Loucy (cell line): ENCODE results near the gene GPR61.

ENCODE experiments used
- H2AFZ ChIP-seq: fragments of 200-600 bp; sonication (generic); 2 replicates; pipeline ENCODE4 v1.6.0; 2016; ENCODE audit warnings: antibody characterized with exemption, mild to moderate bottlenecking, low read length, moderate library complexity
- H3F3A ChIP-seq: fragments of 200-600 bp; 2 replicates; pipeline ENCODE4 v1.6.0; 2016; ENCODE audit warnings: antibody characterized with exemption, low read depth, mild to moderate bottlenecking
- H3K27me3 ChIP-seq: fragments of 200-600 bp; sonication (generic); 2 replicates; pipeline ENCODE4 v1.6.1; 2014; ENCODE audit warnings: low read length, mild to moderate bottlenecking; ENCODE audit not compliant: insufficient read depth, poor library complexity, severe bottlenecking
- H3K36me3 ChIP-seq: fragments of 200-600 bp; sonication (generic); 2 replicates; pipeline ENCODE4 v1.6.1; 2016; ENCODE audit warnings: low read length; ENCODE audit not compliant: insufficient read depth
- H3K4me1 ChIP-seq: fragments of 200-600 bp; sonication (generic); 2 replicates; pipeline ENCODE4 v1.5.1; 2014; ENCODE audit warnings: low read length, mild to moderate bottlenecking; ENCODE audit not compliant: insufficient read depth, poor library complexity, severe bottlenecking
- H3K4me2 ChIP-seq: fragments of 200-600 bp; sonication (generic); 2 replicates; pipeline ENCODE4 v1.6.0; 2014; ENCODE audit warnings: antibody characterized with exemption, low read length, low read depth, mild to moderate bottlenecking; ENCODE audit not compliant: poor library complexity, severe bottlenecking
- H3K4me3 ChIP-seq: fragments of 200-600 bp; sonication (generic); 2 replicates; pipeline ENCODE4 v1.5.1; 2014; ENCODE audit warnings: low read length, mild to moderate bottlenecking, mixed read lengths; ENCODE audit not compliant: poor library complexity, severe bottlenecking
- H3K79me2 ChIP-seq: fragments of 200-600 bp; sonication (generic); 2 replicates; pipeline ENCODE4 v1.6.1; 2014; ENCODE audit warnings: low read length; ENCODE audit not compliant: insufficient read depth
- H3K9ac ChIP-seq: fragments of 200-600 bp; sonication (generic); 2 replicates; pipeline ENCODE4 v1.6.0; 2014; ENCODE audit warnings: mild to moderate bottlenecking, low read depth, low read length, moderate library complexity; ENCODE audit not compliant: poor library complexity, severe bottlenecking
- H3K9me2 ChIP-seq: fragments of 200-600 bp; sonication (generic); replicated peaks from 2 replicates; pipeline ENCODE4 v1.6.1; 2016; ENCODE audit warnings: low read depth, low read length, mixed read lengths
- H3K9me3 ChIP-seq: fragments of 200-600 bp; sonication (generic); 2 replicates; pipeline ENCODE4 v1.6.1; 2014; ENCODE audit warnings: mild to moderate bottlenecking, antibody characterized with exemption, low read length, low read depth; ENCODE audit not compliant: insufficient read depth
- H4K20me1 ChIP-seq: fragments of 200-600 bp; sonication (generic); 2 replicates; pipeline ENCODE4 v1.6.0; 2014; ENCODE audit warnings: antibody characterized with exemption, low read length, mild to moderate bottlenecking; ENCODE audit not compliant: insufficient read depth, poor library complexity, severe bottlenecking
- EZH2phosphoT487 ChIP-seq: fragments of 200-600 bp; IDR thresholded peaks from 2 replicates; pipeline ENCODE4 v1.6.1; 2018; ENCODE audit warnings: antibody characterized with exemption, mild to moderate bottlenecking, moderate library complexity, borderline replicate concordance
- TF ChIP-seq, protein P1 (sequence below): fragments of 200-600 bp; sonication (generic); conservative IDR thresholded peaks from 2 replicates; pipeline ENCODE4 v1.5.1; 2014; ENCODE audit warnings: mild to moderate bottlenecking, antibody characterized with exemption, low read length

Gene GPR61

DNA sequence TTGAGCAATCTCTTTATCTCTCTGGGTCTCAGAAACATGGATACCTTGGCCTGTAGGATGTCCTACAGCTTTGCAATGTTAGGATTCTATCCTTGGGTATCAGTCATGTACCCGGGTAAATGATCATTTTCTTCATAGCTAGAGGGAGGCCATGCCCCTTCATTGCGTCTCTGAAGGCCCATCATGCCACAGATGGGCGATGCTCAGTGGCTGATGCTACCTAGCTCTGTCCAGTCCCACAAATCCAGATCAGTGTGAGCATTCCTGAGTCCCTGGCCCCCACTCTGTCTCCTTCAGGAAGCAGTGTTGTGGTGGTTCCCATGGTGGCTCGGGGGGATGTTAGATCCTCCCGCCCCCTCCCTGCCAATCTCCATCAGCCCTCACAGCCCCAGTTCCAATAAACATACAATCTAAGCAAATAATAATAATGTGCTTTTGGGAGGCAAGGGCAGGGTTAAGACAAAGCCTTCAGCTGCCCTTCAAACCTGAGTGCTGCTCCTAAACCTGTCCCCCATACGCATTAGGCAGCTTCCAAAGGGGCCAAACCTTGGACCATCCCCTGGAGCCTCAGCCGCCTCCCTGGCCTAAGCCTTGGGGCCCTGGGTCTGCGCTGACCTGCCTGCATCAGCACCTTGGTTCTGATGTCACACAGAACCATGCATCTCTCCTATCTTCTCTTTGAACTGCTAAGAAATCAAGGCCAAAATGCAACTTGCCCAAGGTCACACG, 681 bp upstream of the GPR61 start:
- Histone ChIP-seq H4K20me1 (no peaks in the 10 kb centered on the region), H3K4me3 (no peak overlapping the region), H2AFZ (no peak overlapping the region), H3K36me3 (no peaks in the 10 kb centered on the region), H3K79me2 (no peaks in the 10 kb centered on the region), H3K4me2 (no peak overlapping the region), H3K9ac (no peak overlapping the region), H3K27me3 (no peaks in the 10 kb centered on the region), H3K9me3 (no peaks in the 10 kb centered on the region), H3F3A (no peaks in the 10 kb centered on the region), H3K9me2 (no peaks in the 10 kb centered on the region), H3K4me1 (no peaks in the 10 kb centered on the region)
- TF ChIP-seq EZH2phosphoT487 = no peak
- TF ChIP-seq, protein P1, sequence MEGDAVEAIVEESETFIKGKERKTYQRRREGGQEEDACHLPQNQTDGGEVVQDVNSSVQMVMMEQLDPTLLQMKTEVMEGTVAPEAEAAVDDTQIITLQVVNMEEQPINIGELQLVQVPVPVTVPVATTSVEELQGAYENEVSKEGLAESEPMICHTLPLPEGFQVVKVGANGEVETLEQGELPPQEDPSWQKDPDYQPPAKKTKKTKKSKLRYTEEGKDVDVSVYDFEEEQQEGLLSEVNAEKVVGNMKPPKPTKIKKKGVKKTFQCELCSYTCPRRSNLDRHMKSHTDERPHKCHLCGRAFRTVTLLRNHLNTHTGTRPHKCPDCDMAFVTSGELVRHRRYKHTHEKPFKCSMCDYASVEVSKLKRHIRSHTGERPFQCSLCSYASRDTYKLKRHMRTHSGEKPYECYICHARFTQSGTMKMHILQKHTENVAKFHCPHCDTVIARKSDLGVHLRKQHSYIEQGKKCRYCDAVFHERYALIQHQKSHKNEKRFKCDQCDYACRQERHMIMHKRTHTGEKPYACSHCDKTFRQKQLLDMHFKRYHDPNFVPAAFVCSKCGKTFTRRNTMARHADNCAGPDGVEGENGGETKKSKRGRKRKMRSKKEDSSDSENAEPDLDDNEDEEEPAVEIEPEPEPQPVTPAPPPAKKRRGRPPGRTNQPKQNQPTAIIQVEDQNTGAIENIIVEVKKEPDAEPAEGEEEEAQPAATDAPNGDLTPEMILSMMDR = no peak

- TF ChIP-seq, protein P1 = no peak
- TF ChIP-seq EZH2phosphoT487 = no peak
Observed at GRCh38 chr1:109541102-109541501, 1.4 kb downstream of the GPR61 start.

DNA sequence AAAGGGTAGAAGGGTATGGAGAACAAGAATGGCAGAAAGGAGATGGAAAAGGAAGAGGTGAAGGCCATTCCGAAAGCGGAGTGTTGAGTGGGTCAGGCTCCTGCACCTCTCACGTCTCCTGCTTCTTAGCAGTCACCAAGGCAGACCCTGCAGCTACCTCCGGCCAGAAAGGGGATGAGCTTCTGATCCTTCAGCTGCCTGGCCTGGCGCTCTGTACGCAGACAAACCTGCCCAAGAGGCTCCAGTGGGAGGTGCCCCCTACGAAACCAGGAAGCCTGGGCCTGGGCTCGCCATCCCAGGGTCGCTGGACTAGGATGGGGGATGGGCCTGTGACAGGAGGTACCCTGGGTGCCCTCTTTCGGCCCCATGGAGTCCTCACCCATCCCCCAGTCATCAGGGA, 3.0 kb downstream of the GPR61 start:
- peaks cover 11% of the 10 kb centered on the region for H3K79me2 ChIP-seq
- no peak overlapping the region for H3K4me3 ChIP-seq
- no peaks in the 10 kb centered on the region for H4K20me1 ChIP-seq
- no peak for TF ChIP-seq EZH2phosphoT487
- TF ChIP-seq, protein P1 = no peak
- H3K9me2 ChIP-seq = no peaks in the 10 kb centered on the region
- no peaks in the 10 kb centered on the region for H3F3A ChIP-seq
- no peaks in the 10 kb centered on the region for H3K9me3 ChIP-seq
- H3K9ac ChIP-seq = no peak overlapping the region
- no peak overlapping the region for H2AFZ ChIP-seq
- peaks cover 13% of the 10 kb centered on the region for H3K4me1 ChIP-seq
- no peaks in the 10 kb centered on the region for H3K27me3 ChIP-seq
- H3K4me2 ChIP-seq = no peak overlapping the region
- no peaks in the 10 kb centered on the region for H3K36me3 ChIP-seq

More at GRCh38 chr1:109541102-109541501, 1.4 kb downstream of the GPR61 start:
- Histone ChIP-seq H3K9ac (no peak overlapping the region), H3K4me2 (no peak overlapping the region), H3F3A (no peaks in the 10 kb centered on the region), H4K20me1 (no peaks in the 10 kb centered on the region), H3K4me3 (no peak overlapping the region), H3K27me3 (no peaks in the 10 kb centered on the region), H3K79me2 (no peaks in the 10 kb centered on the region), H3K36me3 (no peaks in the 10 kb centered on the region), H2AFZ (no peak overlapping the region), H3K9me3 (no peaks in the 10 kb centered on the region), H3K9me2 (no peaks in the 10 kb centered on the region), H3K4me1 (no peaks in the 10 kb centered on the region)
